ENCODE data around the gene FER.

DNA sequence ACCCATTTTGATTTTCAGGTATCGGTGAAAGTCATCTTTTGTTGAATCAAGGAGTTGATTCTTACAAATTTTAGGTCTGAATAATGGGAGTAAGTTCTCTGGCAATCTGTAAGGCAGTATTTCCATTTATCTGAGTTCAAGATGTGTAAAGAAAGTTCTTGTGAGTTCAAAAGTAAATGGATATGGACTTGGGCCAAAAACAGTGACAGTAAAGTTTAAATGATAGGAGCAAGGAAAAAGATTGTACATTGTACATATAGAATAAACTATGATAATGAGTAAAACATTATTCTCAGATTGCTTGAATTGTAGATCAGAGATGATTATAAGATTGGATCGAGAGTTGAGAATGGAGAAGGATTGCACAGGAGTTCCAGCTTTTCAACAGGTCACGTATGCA lies 332.8 kb downstream of the FER start:
- TF ChIP-seq, protein P1, sequence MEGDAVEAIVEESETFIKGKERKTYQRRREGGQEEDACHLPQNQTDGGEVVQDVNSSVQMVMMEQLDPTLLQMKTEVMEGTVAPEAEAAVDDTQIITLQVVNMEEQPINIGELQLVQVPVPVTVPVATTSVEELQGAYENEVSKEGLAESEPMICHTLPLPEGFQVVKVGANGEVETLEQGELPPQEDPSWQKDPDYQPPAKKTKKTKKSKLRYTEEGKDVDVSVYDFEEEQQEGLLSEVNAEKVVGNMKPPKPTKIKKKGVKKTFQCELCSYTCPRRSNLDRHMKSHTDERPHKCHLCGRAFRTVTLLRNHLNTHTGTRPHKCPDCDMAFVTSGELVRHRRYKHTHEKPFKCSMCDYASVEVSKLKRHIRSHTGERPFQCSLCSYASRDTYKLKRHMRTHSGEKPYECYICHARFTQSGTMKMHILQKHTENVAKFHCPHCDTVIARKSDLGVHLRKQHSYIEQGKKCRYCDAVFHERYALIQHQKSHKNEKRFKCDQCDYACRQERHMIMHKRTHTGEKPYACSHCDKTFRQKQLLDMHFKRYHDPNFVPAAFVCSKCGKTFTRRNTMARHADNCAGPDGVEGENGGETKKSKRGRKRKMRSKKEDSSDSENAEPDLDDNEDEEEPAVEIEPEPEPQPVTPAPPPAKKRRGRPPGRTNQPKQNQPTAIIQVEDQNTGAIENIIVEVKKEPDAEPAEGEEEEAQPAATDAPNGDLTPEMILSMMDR (IDR thresholded peaks at IDR 0.05), result no peak
- TF ChIP-seq POLR2AphosphoS5 (IDR thresholded peaks at IDR 0.05; ENCODE audit: low read depth, low read length), result no peak

Data from Panc1 (cell line).